T-helper 2 cell treated with Interferon-gamma antibody and Interleukin-4, amounts not matched to agents 5 μg/mL and 100 μg/mL, for 36 hours (primary cell): ENCODE data around the gene WDR55.
"Not testable (repeated sequence)": the region's sequence is repeated elsewhere in the genome, so short reads cannot be mapped to it uniquely, and the experiment has no call there.

Experiments used
- DNase-seq: peaks from one replicate; pipeline ENCODE4 v3.0.0; 2021; ENCODE audit warnings: low spot score
- H3K27ac Mint-ChIP-seq: one replicate; pipeline ENCODE4 v1.8.0; 2021; ENCODE audit warnings: mild to moderate bottlenecking, mixed read lengths
- H3K27me3 Mint-ChIP-seq: one replicate; pipeline ENCODE4 v1.8.0; 2021; ENCODE audit warnings: low read depth, mixed read lengths
- H3K36me3 Mint-ChIP-seq: one replicate; pipeline ENCODE4 v1.8.0; 2021; ENCODE audit warnings: low read depth, mixed read lengths
- H3K4me1 Mint-ChIP-seq: one replicate; pipeline ENCODE4 v1.8.0; 2021; ENCODE audit warnings: low read depth, mixed read lengths
- H3K4me3 Mint-ChIP-seq: one replicate; pipeline ENCODE4 v1.8.0; 2022; ENCODE audit warnings: mild to moderate bottlenecking, moderate library complexity, mixed read lengths
- H3K9me3 Mint-ChIP-seq: one replicate; pipeline ENCODE4 v1.8.0; 2021; ENCODE audit warnings: mixed read lengths

Gene WDR55

GRCh38 chr5:140635291-140636257 is 29.1 kb upstream of the WDR55 start:
- Mint-ChIP-seq H3K27me3 (peaks cover 26% of the 10 kb centered on the region), H3K36me3 (peaks cover 3% of the 10 kb centered on the region), H3K9me3 (no peaks in the 10 kb centered on the region), H3K4me3 (no peak overlapping the region), H3K27ac (no peak overlapping the region), H3K4me1 (peaks cover 31% of the 10 kb centered on the region)
- no peak for DNase-seq

DNA sequence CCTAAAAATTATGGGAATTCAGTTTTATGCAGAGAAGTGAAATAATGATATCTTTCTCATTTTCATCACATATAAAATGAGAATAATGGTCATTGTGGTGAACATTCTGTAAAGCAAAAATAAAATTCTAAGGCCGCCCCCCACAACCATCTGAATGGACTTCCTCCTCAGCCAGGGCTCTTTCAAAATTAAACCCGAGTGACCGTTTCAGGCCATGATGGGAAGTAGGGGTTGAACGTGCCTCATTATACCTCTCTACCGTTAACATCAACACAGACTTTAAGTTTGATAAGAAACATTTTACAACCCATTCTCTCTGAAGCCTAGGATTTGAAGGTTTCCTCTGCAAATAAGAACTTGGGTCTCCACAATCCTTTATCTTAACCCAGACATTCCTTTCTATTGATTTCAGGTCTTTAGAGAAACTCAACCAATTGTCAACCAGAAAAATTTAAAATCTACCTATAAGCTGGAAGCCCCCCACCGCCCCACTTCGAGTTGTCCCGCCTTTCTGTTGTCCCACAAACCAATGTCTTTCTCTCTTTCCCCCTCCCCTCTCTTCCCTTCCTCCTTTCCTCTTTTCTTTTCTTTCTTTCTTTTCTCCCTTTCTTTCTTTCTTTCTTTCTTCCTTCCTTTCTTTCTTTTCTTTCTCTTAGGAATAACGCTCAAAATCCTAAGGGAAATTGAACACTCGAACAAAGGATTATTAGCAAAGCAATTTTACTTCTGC is 27.2 kb upstream of the WDR55 start:
- Mint-ChIP-seq H3K4me1 (peaks cover 39% of the 10 kb centered on the region), H3K36me3 (peaks cover 13% of the 10 kb centered on the region), H3K27me3 (peaks cover 13% of the 10 kb centered on the region), H3K9me3 (no peaks in the 10 kb centered on the region), H3K4me3 (no peak overlapping the region), H3K27ac (no peak overlapping the region)
- no peak for DNase-seq

- DNase-seq, H3K9me3 Mint-ChIP-seq, H3K27me3 Mint-ChIP-seq: not testable (repeated sequence)
- peaks cover 29% of the 10 kb centered on the region for H3K4me1 Mint-ChIP-seq
- H3K4me3 Mint-ChIP-seq: peak overlapping the region; percentile 93
- H3K27ac Mint-ChIP-seq: peak overlapping the region; percentile 89
- peaks cover 17% of the 10 kb centered on the region for H3K36me3 Mint-ChIP-seq
Measured at GRCh38 chr5:140638898-140639147, 25.9 kb upstream of the WDR55 start.

DNA sequence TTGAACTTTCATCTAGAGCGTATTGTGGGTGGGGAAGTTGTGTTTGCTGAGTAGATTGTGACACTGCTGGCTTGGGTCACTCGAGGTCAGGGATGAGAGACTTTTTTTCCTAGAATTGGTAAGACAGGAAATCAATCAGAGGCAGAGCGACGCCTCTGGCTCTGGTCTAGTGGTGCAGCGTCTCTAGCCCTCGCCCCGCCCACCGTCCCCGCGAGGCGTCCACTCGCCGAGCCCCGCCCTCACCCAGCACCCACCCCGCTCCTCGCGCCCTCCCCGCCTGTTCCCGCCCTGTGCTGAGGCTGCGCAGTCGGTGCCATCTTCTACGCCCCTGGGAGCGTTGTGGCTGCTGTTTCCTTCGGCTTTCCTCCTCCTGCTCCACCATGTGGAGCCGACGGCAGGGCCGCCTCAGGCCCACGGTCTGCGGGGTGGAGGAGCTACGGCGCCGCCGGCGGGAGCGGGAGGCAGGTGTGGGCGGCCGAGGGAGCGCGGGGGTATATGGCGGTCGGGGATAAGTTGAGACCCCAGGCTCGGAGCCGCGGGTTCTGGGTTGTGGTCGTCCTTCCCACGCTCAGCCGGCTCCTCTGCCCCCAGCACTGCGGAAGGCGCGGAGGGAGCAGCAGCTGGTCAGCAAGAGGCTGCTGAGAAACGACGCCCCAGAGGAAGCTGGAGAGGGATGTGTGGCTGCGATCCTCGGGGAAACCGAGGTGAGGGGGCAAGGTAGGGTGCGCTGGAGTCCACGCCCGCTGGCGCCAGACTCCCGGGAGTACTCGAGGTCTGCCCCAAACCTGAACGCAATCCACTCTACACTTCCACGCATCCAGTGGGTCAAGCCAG is 25.3 kb upstream of the WDR55 start, which contains the start of gene TMCO6:
TSS of gene TMCO6 (plus strand) at position 304 of the 834 bp plus-strand sequence. CDS start at position 381, 77 bp downstream.
- Mint-ChIP-seq H3K36me3 (peaks cover 22% of the 10 kb centered on the region), H3K4me1 (peaks cover 27% of the 10 kb centered on the region), H3K9me3 (no peaks in the 10 kb centered on the region), H3K27ac (peak within 1 kb of the TSS; percentile 89), H3K4me3 (peak within 1 kb of the TSS; percentile 93), H3K27me3 (no peaks in the 10 kb centered on the region)
- peak; percentile 95 for DNase-seq

GRCh38 chr5:140641716-140642115 is 23.0 kb upstream of the WDR55 start:
- Mint-ChIP-seq H3K27ac (no peak overlapping the region), H3K27me3 (no peaks in the 10 kb centered on the region), H3K4me3 (peak overlapping the region; percentile 4), H3K36me3 (peaks cover 38% of the 10 kb centered on the region), H3K9me3 (no peaks in the 10 kb centered on the region), H3K4me1 (peaks cover 34% of the 10 kb centered on the region)
- no peak for DNase-seq

DNA sequence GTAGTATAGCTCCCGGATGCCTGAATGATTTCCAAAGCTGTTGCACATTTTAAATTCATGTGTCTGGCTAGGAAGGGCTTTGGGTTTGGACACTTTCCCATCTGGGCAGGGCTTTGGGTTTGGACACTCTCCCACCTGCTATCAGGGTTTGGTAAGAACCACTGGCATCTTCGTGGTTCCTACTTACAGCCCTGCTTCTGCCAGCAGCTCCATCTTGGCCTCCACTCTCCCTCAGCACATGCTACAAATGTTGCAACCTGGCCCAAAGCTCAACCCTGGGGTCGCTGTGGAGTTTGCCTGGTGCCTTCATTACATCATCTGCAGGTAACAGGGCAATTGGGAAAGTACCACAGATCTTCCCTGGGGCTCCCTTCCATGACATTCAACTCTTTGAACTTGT is 22.0 kb upstream of the WDR55 start:
- Mint-ChIP-seq H3K9me3 (no peaks in the 10 kb centered on the region), H3K4me1 (peaks cover 37% of the 10 kb centered on the region), H3K4me3 (no peak overlapping the region), H3K27me3 (no peaks in the 10 kb centered on the region), H3K27ac (no peak overlapping the region), H3K36me3 (peaks cover 42% of the 10 kb centered on the region)
- no peak for DNase-seq

DNA sequence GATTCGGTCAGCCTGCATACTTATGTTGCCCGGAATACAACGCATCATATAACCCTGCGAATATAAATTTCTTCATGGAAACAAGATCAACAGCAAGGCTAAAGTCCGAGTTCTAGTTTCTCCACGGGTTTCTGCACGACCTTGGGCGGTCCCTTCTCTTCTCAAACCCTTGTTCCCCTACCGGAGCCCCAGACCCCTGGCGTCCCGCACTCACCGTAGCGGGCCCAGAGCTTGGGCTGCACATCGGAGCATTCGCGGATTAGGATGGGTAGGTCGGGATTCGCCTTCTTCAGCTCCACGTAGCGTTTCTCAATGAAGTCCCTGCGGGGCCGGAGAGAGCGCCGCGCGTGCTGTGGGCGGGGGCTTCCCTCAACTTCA is 17.7 kb upstream of the WDR55 start:
- H3K9me3 Mint-ChIP-seq: no peaks in the 10 kb centered on the region
- H3K4me1 Mint-ChIP-seq: peaks cover 27% of the 10 kb centered on the region
- H3K27ac Mint-ChIP-seq: peak overlapping the region; percentile 99
- peak overlapping the region; percentile 98 for H3K4me3 Mint-ChIP-seq
- peaks cover 53% of the 10 kb centered on the region for H3K36me3 Mint-ChIP-seq
- H3K27me3 Mint-ChIP-seq: no peaks in the 10 kb centered on the region
- DNase-seq: no peak

DNA sequence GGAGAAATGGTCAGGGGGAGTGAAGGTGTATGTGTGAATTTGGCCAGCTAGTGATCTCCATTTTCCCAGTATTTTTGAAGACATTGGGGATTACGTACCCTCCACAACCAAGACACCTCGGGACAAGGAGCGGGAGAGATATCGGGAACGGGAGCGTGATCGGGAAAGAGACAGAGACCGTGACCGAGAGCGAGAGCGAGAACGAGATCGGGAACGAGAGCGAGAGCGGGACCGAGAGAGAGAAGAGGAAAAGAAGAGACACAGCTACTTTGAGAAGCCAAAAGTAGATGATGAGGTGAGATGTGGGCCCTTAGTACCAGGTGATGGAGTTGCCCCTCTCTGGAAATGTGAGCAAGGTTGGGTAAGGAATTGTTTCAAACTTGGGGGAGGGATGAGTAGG is 5.8 kb upstream of the WDR55 start:
- DNase-seq: no peak
- Mint-ChIP-seq H3K4me3 (no peak overlapping the region), H3K27me3 (no peaks in the 10 kb centered on the region), H3K9me3 (no peaks in the 10 kb centered on the region), H3K27ac (no peak overlapping the region), H3K36me3 (peaks cover 80% of the 10 kb centered on the region), H3K4me1 (peaks cover 6% of the 10 kb centered on the region)

- not testable (repeated sequence) for DNase-seq, H3K27me3 Mint-ChIP-seq, H3K4me3 Mint-ChIP-seq, H3K4me1 Mint-ChIP-seq, H3K27ac Mint-ChIP-seq, H3K9me3 Mint-ChIP-seq
- H3K36me3 Mint-ChIP-seq: peaks cover 72% of the 10 kb centered on the region
Measured at GRCh38 chr5:140660371-140660770, 4.3 kb upstream of the WDR55 start.

- Mint-ChIP-seq H3K9me3 (no peaks in the 10 kb centered on the region), H3K4me3 (peak overlapping the region; percentile 98), H3K27ac (peak overlapping the region; percentile 93), H3K27me3 (no peaks in the 10 kb centered on the region), H3K4me1 (peaks cover 23% of the 10 kb centered on the region), H3K36me3 (peaks cover 72% of the 10 kb centered on the region)
- DNase-seq: no peak
Measured at GRCh38 chr5:140664030-140664358, 710 bp upstream of the WDR55 start.

DNA sequence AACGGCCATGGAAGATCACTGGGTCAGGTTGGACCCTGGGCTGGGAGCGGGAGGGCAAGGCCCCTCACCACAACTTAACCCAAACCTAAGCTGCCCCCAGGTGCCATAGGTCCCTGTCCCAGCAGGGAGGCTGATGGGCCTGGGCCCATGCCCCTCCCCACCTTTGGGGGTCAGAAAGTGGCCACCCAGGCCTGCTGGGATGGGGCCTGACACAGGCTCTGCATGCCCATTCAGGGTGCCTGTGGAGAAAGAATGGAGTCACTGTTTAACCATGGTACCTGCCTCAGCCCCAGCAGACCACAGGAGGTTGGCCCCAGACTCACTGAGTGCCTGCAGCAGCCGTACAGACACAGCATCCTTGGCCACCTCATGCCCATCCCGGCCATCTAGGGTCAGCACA is 6.3 kb downstream of the WDR55 start:
- H3K27me3 Mint-ChIP-seq, DNase-seq, H3K9me3 Mint-ChIP-seq, H3K27ac Mint-ChIP-seq, H3K4me3 Mint-ChIP-seq: not testable (repeated sequence)
- peaks cover 14% of the 10 kb centered on the region for H3K4me1 Mint-ChIP-seq
- peaks cover 62% of the 10 kb centered on the region for H3K36me3 Mint-ChIP-seq

- H3K27ac Mint-ChIP-seq: no peak overlapping the region
- H3K27me3 Mint-ChIP-seq: no peaks in the 10 kb centered on the region
- DNase-seq: no peak
- no peaks in the 10 kb centered on the region for H3K9me3 Mint-ChIP-seq
- peaks cover 63% of the 10 kb centered on the region for H3K36me3 Mint-ChIP-seq
- no peak overlapping the region for H3K4me3 Mint-ChIP-seq
- peaks cover 10% of the 10 kb centered on the region for H3K4me1 Mint-ChIP-seq
Measured at GRCh38 chr5:140671472-140672125, 6.9 kb downstream of the WDR55 start.

DNA sequence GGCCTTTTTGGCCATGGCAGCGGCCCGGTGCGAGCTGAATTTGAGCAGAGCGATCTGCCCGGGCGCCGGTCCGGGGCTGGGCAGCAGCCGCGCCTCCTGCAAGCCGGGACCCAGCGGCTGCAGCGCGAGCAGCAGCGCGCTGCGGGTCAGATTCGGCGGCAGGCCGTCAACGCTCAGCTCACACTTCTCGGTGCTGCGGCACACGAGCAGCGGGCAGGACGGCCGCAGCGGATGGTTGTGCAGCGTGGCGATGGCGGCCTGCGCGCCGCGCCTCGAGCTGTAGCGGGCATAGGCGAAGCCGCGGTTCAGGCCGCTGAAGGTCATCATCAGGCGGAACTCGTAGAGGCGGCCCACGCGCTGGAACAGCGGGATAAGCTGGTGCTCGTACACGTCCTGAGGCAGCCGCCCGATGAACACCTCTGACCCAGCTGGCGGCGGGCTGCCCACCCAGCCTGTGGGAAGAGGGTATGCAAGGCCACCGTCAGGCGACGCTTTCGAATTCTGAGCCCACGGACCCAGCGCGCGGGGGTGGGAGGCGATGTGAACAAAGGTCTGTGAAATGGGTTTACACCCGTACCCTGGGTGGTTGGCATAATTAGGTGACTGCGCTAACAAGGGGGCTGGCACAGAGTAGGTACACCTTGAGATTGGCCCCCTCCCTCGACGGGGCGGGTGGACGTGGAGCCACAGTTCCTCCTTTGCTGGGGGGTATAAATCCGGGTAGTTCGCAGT is 7.9 kb downstream of the WDR55 start:
- Mint-ChIP-seq H3K27ac (no peak overlapping the region), H3K9me3 (no peaks in the 10 kb centered on the region), H3K27me3 (no peaks in the 10 kb centered on the region), H3K4me3 (no peak overlapping the region), H3K4me1 (peaks cover 3% of the 10 kb centered on the region), H3K36me3 (peaks cover 66% of the 10 kb centered on the region)
- DNase-seq: no peak
